ENCODE data around the gene DRGX.

Gene DRGX

GRCh38 chr10:49407552-49408137 is 11.8 kb upstream of the DRGX start:
- peak; percentile 19 to 46 for DNase-seq

GRCh38 chr10:49407151-49407550 is 11.3 kb upstream of the DRGX start:
- no peak for DNase-seq

- no peak for DNase-seq
Observed at GRCh38 chr10:49404321-49404878, 8.5 kb upstream of the DRGX start.

DNA sequence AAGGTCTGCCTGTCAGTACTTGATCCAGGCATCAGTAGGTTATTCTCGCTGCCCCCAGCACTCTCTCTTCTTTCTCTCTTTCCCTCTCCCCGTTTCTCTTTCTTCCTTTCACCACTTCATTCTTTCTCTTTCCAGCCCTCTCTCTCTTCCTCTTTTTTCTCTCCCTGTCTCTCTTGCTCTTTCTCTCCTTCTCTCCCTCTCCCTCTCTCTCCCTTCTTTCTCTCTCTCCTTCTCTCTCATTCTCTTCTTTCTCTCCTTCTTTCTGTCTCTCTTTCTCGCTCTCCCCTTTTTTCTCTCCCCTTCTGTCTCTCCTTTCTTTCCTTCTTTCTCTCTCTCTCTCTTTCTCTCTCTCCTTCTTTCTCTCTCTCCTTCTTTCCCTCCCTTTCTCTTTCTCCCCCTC is 7.5 kb upstream of the DRGX start:
- DNase-seq = no peak

- no peak for DNase-seq
Observed at GRCh38 chr10:49400365-49400764, 4.5 kb upstream of the DRGX start.

GRCh38 chr10:49398986-49399385 is 3.1 kb upstream of the DRGX start:
- DNase-seq = no peak

GRCh38 chr10:49398000-49398861 is 2.3 kb upstream of the DRGX start:
- no peak for DNase-seq

GRCh38 chr10:49397036-49397999 is 1.4 kb upstream of the DRGX start:
- no peak for DNase-seq

DNA sequence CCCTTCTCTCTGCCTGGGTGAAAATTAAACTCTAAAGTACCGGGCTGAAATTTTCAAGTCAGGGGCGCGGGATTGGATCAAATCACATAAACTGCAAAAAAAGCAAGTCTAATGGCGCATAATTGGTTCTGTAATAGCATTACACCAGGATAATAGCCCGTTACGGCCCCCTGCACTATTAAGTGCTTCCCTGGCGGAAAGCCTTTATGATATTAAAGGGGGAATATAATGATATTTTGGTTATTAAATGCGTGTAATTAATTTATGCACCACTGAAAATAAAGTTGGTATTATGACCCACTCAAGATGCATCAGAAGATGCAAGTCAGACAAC is 744 bp upstream of the DRGX start:
- DNase-seq = no peak

DNA sequence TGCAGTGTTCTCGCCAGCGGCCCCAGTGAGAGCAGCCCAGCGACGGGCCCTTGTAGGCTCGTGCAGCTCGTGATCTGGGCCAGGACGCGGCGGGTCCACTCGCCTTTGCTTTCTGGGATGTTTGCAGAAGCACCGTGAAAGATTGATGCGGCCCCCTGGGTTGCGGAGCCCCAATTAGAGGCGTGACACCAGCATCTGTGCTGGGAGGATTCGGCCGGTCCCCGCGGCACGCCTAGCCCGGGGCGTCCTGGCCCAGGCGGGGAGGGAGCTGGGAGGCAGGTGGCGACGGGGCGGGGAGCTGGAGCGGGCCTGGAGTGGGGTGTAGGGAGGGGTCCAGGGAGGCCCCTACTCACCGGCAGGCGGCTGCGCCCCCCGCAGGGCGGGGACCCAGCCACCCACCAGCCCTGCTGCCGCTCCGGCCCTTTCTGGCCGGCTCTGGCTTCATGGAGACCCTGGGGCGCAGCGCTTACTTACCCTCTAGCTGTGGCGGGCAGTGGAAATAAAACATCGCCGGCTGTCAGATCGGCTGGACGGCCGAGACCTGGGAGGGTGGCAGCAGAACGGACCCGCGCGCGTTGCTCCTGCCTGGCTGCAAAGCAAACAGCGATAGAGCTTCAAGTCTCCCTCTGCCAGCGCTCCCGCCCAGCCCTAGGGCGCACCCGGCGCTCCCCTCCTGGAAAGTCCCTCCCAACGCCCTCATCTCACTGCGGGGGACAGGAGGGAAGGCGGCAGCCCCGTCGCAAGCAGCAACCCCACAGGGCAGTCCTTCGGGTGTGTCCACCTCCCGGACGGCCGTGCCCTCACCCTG is 752 bp downstream of the DRGX start:
- no peak for DNase-seq

DNA sequence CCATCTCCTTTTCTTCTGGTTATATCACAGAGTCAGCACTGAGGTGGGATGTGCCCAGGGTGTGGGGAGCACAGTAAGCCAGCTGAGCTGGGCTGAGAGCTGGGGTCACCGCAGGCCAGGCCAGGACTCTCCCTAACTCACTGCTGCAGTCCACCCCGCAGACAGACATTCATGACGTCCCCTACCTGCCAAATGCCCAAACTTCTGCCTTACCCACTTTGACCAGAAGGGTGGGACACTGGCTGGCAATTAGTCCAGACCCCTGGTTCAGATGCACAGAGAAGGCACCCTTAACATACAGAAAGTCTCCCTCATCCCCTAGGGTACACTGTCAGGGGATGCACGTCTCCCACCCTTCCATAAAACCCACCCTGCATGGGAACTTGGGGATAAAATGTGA is 2.1 kb downstream of the DRGX start:
- DNase-seq = no peak

- no peak for DNase-seq
Observed at GRCh38 chr10:49393301-49393700, 2.6 kb downstream of the DRGX start.

- no peak for DNase-seq
Observed at GRCh38 chr10:49389361-49389933, 6.4 kb downstream of the DRGX start.

GRCh38 chr10:49388161-49388560 is 7.7 kb downstream of the DRGX start:
- DNase-seq = no peak

- no peak for DNase-seq
Observed at GRCh38 chr10:49387071-49387470, 8.8 kb downstream of the DRGX start.

DNA sequence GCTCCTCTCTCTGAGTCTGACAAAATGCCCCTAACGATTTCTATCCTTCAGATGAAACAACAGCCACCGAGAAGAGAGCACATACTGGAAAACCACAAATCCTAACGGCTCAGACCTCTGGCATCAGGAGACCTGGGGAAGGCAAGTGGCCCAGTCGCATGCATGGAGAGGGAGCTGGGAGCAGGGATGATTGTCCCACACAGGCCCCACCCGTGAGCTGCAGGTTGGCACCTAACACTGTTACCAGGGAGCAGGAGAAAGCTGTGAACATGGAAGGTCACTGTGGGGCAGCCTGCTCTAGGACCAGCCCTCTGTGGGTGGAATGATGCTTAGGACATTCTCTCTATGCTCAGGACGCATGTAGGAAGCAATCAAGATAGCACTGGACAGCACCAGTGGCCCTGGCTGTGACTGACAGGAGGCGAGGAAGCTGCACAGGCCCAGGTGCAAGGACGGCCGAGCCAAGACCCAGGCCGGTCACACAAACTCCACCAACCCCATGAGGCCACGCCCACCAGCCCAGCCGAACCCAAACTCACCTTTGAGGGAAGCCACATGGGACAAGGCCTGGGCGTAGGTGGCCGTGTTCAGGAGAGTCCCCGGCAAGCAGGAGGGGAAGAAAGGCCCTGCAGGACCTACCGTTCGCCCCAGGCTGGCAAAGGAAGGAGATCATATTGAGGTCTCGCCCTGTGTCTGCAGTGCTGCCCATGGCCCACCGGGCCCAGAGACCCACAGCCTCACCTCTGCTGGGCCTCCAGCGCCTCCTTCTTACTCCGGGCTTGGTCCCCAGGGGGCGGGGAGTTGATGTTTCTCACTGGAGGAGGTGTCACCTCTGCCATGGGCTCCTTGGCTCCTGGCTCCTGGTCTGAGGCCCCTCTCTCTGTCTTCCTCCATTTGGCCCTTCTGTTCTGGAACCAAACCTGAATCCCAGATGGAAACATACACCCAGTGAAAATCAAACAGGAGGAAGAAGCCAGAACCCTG is 9.7 kb downstream of the DRGX start:
- DNase-seq = no peak

DNA sequence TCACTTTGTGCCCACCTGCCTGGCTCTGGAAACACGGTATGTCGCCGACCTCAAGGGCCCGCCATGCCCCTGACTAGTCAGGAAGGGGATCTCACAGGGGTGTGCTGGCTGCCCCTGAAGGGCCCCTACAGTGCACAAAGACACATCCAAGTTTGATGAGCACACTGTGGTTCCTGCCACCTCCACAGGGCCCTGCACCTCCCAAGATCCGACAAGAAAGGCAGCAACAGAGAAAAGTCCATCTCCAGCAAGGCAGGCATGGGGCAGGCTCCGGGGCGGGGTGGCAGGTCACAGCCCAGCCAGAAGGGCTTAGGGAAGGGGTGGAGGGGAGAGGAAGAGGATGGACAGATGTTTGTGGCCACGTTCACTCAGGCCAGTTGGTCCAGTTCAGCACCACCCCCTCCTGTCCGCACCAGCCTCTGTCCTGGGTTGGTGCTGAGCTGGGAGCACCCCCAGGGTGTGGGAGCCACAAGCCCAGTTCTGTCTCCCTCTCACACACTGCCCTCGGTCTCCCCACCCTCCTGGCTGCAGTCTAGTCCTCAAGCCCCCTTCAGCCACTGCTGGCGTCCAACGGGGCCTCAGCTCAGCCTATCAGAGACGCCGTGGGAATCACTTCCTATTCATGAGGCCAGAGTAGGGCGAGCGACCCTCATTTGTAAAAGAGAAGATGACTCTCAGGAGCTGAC is 11.5 kb downstream of the DRGX start:
- no peak for DNase-seq

GRCh38 chr10:49383853-49384252 is 12.0 kb downstream of the DRGX start:
- no peak for DNase-seq

DNA sequence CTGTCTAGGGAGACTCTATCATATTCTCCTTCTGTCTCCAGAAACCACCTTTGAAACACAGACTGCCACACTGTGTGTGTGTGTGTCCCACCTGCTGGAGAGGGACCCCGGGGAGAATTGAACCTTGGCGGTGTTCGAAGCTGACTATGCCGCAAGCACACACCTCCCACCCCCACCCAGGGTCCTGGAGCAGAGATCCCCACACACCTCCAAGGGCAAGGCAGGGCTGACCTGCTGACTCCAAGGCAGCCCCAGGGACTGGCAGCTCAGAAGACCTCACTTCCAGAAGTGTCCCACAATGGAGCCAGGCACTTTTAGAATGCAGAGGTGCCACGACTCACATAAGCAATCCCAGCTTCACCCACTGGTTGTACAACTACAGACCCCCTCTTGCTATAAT is 13.1 kb downstream of the DRGX start:
- DNase-seq = no peak

DNA sequence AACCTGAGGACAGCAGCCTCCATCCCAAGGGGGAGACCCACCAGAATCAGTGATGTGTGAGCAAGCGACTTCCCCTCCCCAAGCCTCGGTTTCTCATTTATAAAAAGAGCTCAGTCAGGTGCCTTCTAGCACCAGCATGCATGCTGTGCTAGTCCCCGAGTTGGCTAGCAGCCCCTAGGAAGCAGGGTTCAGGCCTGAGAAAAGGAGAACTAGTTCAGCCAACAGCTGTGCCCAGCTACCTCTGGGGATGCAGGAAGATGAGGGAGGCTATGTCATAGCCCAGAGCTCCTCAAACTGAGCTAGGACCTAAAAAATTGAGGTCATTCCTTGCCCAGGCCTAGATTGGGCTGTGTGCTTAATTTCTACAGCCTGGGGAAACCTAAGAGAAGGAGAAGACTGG is 13.7 kb downstream of the DRGX start:
- no peak for DNase-seq

All from bone marrow (tissue), 2 donors.